Iris pigment epithelial cell (primary cell): ENCODE data around the gene ITIH1.

Experiments used
- DNase-seq: peaks from one replicate; pipeline ENCODE4 v3.0.0-alpha.2; 2011; ENCODE audit warnings: low read depth

The ITIH1 gene

GRCh38 chr3:52816654-52817053, 39.3 kb downstream of the ITIH1 start:
- no peak for DNase-seq

DNA sequence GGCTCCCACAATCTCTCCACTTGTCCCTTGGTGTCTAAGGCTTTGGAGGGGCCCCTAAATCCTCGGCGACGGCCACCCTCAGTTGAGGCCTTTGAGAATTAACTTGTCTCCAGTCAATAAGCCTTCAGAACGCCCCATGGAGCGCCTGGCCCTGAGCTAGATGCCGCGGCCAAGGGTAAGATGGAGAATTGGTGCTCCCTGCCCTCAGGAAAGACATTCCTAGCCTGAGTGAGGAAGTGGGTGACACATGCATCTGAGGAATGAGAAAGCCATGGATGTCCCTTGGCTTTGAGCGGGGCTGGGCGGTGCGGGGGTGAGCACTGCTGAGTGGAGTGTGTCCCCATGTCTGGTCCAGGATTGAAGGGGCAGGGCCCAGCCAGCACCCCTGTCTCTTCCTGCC, 39.8 kb downstream of the ITIH1 start:
- DNase-seq = no peak

DNA sequence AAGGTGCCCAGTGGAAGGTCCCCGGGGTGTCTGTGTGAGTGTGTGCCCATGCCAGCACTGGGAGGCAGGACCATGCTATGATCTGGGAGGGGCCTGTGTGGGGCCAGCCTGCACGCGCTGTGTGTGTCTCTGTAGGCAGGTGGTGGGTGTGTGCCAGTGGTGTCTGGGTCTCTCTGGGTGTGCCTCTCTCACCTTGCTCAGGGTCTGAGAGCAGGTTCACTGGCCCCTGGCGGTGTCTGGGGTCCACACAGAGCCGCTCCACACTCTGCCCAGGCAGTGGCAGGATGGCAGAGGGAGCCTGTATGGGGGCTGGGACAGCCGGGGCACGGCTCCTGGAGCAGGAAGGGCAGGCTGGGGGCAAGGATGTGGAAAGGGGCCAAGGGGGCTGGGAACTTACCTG, 40.5 kb downstream of the ITIH1 start:
- DNase-seq = no peak

DNA sequence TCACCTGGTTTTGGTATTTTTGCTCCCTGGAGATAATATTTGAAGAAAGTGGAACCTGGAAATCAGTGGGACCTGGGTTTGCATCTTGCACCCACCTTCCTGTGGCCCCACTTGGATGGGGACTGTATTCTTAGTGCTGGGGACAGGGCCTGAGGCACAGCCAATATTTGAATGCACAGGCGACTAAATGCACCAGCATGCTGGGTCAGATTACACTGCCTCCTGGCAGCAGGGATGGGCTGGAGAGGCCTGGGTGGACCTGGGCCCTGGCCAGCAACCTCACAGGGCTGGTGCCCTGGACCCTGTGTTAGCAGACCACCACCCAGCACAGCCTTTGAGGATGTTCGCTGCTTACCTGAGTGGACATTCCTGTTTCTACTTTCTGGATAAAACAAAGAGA, 42.5 kb downstream of the ITIH1 start:
- DNase-seq = no peak

GRCh38 chr3:52820736-52821135, 43.3 kb downstream of the ITIH1 start:
- DNase-seq = peak; percentile 35

- DNase-seq = no peak
Measured at GRCh38 chr3:52822363-52822762, 45.0 kb downstream of the ITIH1 start.

DNA sequence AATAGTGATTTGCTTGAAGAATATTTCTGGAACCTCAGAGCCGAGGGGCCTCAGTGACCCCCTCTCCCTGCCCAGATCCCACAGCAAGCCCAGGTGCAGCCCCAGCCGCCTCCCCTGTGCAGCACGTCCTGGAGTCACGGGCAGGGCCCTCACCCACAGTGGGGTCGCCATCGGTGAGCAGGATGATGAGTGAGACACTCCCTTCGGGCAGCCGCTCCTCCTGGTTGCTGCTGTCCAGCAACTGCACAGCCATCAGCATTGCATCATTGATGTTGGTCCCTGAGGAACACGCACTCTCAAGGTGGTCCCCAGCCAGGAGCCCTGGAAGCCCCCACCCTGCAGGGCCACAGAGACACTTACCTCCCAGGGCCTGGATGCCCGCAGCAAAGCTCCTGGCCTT, 46.6 kb downstream of the ITIH1 start:
- DNase-seq = no peak

- peak; percentile 52 for DNase-seq
Measured at GRCh38 chr3:52827441-52827840, 50.0 kb downstream of the ITIH1 start.

DNA sequence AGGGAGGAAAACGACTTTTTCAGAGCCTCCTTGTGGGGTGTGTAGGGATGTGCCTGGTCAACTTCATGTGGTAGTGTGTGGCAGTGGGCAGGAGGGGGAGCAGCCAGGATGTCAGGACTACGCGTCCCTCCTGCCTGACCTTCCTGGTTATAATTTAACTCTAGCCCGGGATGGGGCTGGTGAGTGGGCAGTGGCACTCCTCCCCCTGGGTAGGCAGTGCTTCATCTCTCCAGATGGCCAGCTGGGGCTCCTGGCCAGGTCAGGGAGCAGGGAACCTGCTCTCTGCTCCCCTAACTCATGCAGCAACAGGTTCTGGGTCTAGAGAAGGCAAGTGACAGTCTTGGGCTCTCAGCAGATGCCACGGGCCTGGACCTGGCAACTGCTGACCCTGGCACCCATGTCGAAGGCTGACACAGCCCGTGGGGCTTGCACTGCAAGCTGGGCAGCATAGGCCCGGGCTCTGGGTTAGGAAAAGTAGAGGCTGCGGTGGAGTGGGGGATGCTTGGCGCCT, 50.5 kb downstream of the ITIH1 start:
- DNase-seq = no peak

GRCh38 chr3:52829482-52829881, 52.1 kb downstream of the ITIH1 start:
- DNase-seq = no peak

GRCh38 chr3:52829906-52830463, 52.6 kb downstream of the ITIH1 start:
- DNase-seq = no peak

DNA sequence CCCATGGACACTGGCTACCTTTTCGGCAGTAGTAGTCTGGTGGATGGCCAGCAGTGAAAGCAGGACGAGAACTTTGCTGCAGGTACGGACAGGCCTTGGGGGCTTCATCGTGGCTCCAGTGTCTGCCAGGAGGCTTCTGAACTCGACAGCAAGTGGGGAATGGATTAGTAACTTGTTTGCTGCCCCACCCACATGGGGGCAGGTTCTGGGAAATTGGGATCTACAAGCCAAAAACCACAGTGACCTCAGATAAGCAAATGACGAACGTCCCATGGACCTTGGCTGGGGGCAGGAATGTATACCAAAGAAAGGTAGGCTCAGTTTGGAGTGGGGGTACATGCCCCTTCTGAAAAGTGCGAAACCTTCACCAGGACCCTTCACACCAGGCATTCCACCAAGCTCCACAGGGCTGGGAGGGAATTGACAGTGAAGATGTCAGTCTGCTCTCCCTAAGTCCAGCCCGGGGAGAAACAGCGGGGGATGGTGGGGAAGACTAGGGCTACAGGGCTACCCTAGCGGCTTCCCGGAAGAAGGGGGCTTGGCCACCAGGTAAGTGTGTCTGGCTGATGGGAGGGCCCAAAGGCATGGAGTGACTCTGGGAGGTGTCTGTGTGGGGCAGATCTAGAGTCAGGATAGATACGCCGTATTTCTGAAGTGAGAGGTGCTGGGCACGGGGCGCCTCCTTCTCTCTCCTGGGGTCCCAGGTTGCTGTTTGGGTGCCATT, 53.3 kb downstream of the ITIH1 start, which contains the start of gene ITIH4:
Gene ITIH4 (minus strand): TSS at position 138 of the 724 bp plus-strand sequence. CDS start 30 bp downstream, at position 108.
- no peak for DNase-seq

DNA sequence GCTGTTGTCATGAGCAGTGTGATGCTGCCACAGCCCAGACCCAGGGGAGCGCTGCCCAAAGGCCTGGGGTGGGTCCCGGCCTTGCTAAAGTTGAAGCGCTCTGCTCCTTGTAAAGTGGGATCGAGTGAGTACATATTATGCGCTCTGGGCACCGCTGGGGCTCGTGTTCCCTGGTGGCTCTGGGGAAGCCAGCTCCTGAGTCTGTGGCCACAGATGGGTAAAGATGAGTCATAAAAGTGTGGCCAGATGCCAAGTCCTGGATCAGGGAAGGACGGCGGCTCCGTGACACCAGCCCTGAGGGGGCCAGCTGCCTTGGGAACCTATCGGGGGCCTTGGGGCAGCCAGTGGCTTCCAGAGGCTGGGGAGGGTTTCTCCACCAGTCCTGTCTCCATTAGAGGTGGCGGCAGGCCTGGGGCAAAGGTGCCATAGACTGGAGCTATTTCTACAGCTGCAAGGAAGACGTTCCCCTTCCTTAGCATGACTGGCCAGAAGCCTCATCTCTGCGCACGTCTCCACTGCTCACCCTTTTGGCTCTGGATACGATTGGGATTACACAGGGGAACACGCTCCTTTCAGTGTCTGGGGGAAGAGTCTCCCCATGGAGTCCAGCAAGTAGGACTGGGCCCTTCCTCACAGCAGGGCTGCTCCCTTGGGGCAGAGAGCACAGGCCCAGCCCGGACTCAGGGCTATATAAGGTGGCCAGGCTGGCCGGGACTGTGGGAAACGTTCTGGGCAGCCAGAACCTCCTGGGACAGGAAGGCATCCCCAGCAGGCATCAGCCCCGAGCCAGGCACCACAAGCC, 54.3 kb downstream of the ITIH1 start:
- DNase-seq = peak; percentile 55

DNA sequence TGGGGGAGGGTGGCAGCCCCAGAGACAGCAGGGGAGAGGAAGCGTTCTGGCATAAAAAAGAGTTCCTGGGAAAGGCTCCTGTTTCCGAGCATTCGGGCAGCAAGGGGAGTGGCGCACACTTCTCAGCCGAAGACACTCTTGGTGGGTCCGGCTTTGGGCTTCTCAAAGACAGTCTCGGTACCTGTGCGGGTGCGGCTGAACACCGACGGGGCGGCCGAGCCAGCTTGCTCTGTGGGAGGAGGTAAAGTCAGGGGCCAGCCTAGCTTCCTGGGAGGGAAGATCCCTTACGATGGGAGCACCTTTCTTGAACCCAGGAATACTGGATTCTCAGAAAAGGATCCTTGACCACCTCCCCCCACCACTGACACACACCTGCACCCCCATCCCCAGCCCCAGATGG, 55.8 kb downstream of the ITIH1 start:
- DNase-seq = no peak

GRCh38 chr3:52834871-52835501, 57.6 kb downstream of the ITIH1 start, which contains the start of gene MUSTN1:
MUSTN1 (minus strand) TSS chr3:52835019; CDS start chr3:52834948, 71 bp downstream.
- DNase-seq = peak; percentile 38

DNA sequence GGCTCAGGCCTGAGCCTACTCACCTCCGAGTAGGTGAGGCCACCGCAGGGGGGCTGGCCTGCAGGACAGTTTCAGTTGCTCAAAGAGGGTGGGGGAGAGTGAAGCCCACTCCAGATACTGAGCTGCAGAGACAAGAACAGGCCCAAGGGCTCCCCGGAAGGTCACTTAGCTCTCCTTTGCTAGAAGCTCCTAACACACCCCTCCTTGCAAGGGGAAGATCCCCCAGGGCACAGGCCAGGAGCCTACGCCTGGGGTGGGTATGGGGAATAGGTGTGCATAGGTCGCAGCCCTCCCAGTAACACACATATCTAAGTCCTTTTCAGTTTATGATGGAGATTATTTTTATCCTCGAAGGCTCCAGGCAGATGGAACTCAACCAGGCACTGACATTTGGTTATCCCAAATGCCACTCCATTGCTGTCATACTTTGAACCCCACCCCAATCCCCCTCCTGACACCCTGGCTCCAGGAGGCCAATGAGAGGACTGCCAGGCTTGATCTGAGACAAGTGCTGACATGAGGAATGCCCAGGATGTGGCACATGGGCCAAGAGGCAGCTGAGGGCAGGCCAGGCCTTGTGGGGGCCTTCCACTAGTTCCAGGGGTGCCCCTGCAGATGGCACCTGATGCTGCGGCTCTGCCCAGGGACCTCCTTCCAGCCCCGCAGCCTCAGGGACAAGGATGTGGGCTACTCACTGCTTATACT, 58.5 kb downstream of the ITIH1 start:
- DNase-seq = no peak

DNA sequence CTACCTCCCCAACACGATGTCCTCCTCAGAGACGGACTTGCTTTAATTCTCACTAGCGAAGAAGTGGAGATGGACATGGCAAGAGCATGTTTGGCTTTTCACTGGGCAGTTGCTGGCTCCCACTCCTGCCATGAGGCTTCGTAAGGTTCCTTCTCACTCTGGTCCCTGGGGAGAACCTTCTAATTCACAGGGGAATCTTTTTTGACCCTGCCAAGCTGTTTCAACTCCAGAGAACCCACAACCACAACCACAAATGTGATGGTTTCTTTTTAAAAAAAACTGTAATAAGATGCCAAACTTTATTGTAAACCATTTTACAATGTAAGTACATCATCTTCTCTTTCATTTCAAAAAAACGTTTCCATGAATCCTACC, 59.1 kb downstream of the ITIH1 start:
- no peak for DNase-seq

GRCh38 chr3:52836986-52837385, 59.6 kb downstream of the ITIH1 start:
- no peak for DNase-seq

GRCh38 chr3:52838561-52839267, 61.3 kb downstream of the ITIH1 start:
- no peak for DNase-seq

DNA sequence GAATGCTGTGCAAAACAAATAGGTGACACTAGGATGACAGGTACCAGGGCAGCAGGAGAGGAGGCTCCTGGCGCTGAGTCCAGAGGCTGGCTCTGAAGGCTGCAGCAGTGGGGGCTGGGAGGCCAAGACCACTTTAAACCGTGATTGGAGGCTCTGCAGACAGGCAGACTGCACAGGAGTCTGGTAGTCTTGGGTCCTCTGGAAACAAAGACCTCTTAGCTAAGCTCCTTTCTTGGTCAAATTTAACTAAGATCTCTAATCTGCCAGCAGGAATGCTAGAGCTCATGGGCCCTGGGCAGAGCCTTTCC, 61.8 kb downstream of the ITIH1 start:
- DNase-seq = no peak

GRCh38 chr3:52839892-52840545, 62.6 kb downstream of the ITIH1 start:
- DNase-seq = no peak
